ENCODE measurements around the gene UBE2L3.

The UBE2L3 gene

GRCh38 chr22:21650823-21651520 lies 83.5 kb downstream of the UBE2L3 start:
- no peak for DNase-seq

GRCh38 chr22:21651521-21652009 lies 84.1 kb downstream of the UBE2L3 start:
- DNase-seq, result no peak

- peak; percentile 90 for DNase-seq
Measured at GRCh38 chr22:21652010-21652546, 84.6 kb downstream of the UBE2L3 start.

- no peak for DNase-seq
Measured at GRCh38 chr22:21652547-21653545, 85.3 kb downstream of the UBE2L3 start.

- DNase-seq, result no peak
Measured at GRCh38 chr22:21657020-21657359, 89.5 kb downstream of the UBE2L3 start.

- DNase-seq, result peak; percentile 81
Measured at GRCh38 chr22:21657360-21658032, 90.0 kb downstream of the UBE2L3 start.

- DNase-seq, result no peak
Measured at GRCh38 chr22:21659864-21660525, 92.5 kb downstream of the UBE2L3 start.

GRCh38 chr22:21660904-21661303 lies 93.4 kb downstream of the UBE2L3 start:
- no peak for DNase-seq

- no peak for DNase-seq
Measured at GRCh38 chr22:21661991-21662390, 94.5 kb downstream of the UBE2L3 start.

- DNase-seq, result no peak
Measured at GRCh38 chr22:21663738-21664137, 96.2 kb downstream of the UBE2L3 start.

GRCh38 chr22:21665047-21665851 lies 97.7 kb downstream of the UBE2L3 start:
- DNase-seq, result no peak

GRCh38 chr22:21666786-21667185 lies 99.3 kb downstream of the UBE2L3 start:
- no peak for DNase-seq

- no peak for DNase-seq
Measured at GRCh38 chr22:21669026-21669425, 101.5 kb downstream of the UBE2L3 start.

- no peak for DNase-seq
Measured at GRCh38 chr22:21672107-21672629, 104.7 kb downstream of the UBE2L3 start.
